NCI-H2171 treated with DMSO at 0.1 percent for 48 hours (cell line): ENCODE results near the gene LENG8.
"Not testable (repeated sequence)": the region's sequence is repeated elsewhere in the genome, so short reads cannot be mapped to it uniquely, and the experiment has no call there.

ENCODE experiments used
- DNase-seq: peaks from one replicate; lab custom pipeline; 2025; lab: John Stamatoyannopoulos, UW

The LENG8 gene

GRCh38 chr19:54461613-54462012 is 12.6 kb downstream of the LENG8 start:
- DNase-seq: no peak

- DNase-seq: no peak
Observed at GRCh38 chr19:54462047-54462654, 13.2 kb downstream of the LENG8 start.

- peak; percentile 52 for DNase-seq
Observed at GRCh38 chr19:54462655-54463530, 13.9 kb downstream of the LENG8 start.

GRCh38 chr19:54463531-54464043 is 14.6 kb downstream of the LENG8 start, which contains the start of gene LENG9:
TSS of gene LENG9 (minus strand) at chr19:54463778. CDS start at chr19:54463526, 252 bp downstream.
- peak; percentile 95 for DNase-seq

GRCh38 chr19:54464044-54464629 is 15.1 kb downstream of the LENG8 start:
- peak; percentile 95 for DNase-seq

GRCh38 chr19:54464630-54465425 is 15.8 kb downstream of the LENG8 start:
- DNase-seq: peak; percentile 66

GRCh38 chr19:54465426-54466109 is 16.6 kb downstream of the LENG8 start:
- no peak for DNase-seq

GRCh38 chr19:54466110-54466480 is 17.1 kb downstream of the LENG8 start:
- not testable (repeated sequence) for DNase-seq

- peak; percentile 11 for DNase-seq
Observed at GRCh38 chr19:54469496-54469934, 20.5 kb downstream of the LENG8 start.

GRCh38 chr19:54470276-54470887 is 21.4 kb downstream of the LENG8 start:
- no peak for DNase-seq

- DNase-seq: no peak
Observed at GRCh38 chr19:54470991-54471782, 22.2 kb downstream of the LENG8 start.

GRCh38 chr19:54473071-54473891 is 24.3 kb downstream of the LENG8 start, which contains the start of gene CDC42EP5:
TSS of gene CDC42EP5 (minus strand) at chr19:54473296. CDS start at chr19:54465547, 7,749 bp downstream.
- no peak for DNase-seq

GRCh38 chr19:54473892-54474372 is 24.9 kb downstream of the LENG8 start:
- DNase-seq: no peak

- DNase-seq: no peak
Observed at GRCh38 chr19:54475706-54476105, 26.7 kb downstream of the LENG8 start.

- DNase-seq: no peak
Observed at GRCh38 chr19:54477650-54478049, 28.7 kb downstream of the LENG8 start.

GRCh38 chr19:54478677-54479266 is 29.8 kb downstream of the LENG8 start:
- peak; percentile 33 for DNase-seq

GRCh38 chr19:54480051-54480450 is 31.1 kb downstream of the LENG8 start:
- no peak for DNase-seq

- DNase-seq: peak; percentile 60
Observed at GRCh38 chr19:54481326-54481930, 32.4 kb downstream of the LENG8 start.
